SU-DHL-6 (cell line): Measurements from ENCODE around the gene KCTD1.

Source experiments
- CTCF ChIP-seq: fragments of 200-600 bp; sonication (generic); IDR thresholded peaks from one replicate; pipeline ENCODE4 v1.5.1; 2017; ENCODE audit warnings: antibody characterized with exemption, mild to moderate bottlenecking, low read length, moderate library complexity; ENCODE audit not compliant: insufficient read depth, poor library complexity, severe bottlenecking
- EZH2phosphoT487 ChIP-seq: fragments of 200-600 bp; sonication (generic), shearing (Covaris generic); conservative IDR thresholded peaks from 2 replicates; pipeline ENCODE4 v1.6.1; 2018; ENCODE audit warnings: mild to moderate bottlenecking, antibody characterized with exemption, low read length, moderate library complexity, mixed read lengths

GRCh38 chr18:26440644-26441043 is 107.7 kb downstream of the KCTD1 start:
- no peak for TF ChIP-seq CTCF
- no peak for TF ChIP-seq EZH2phosphoT487
